MCF 10A (cell line): Measurements from ENCODE around the gene RCAN1. TPM values are rescaled to one million over a fixed set of nuclear protein-coding genes. Genes with fewer than 3 reads are reported as not detected.

Source experiments
- BruUV-seq: library from RNA; stranded (reverse); fragments of 400-500 nt; replicated peaks from 2 replicates; lab custom pipeline; 2021; lab: Mats Ljungman, UMichigan
- CTCF ChIA-PET: fragments of 300-600 bp; sonication (Branson Sonifier 250); formaldehyde crosslinking; extraction: SDS; loops from one replicate; lab custom pipeline; 2021; ENCODE audit warnings: antibody characterized with exemption, inconsistent platforms; lab: Yijun Ruan, JAX
- POLR2A ChIA-PET: fragments of 300-600, 350-650 bp; sonication (Branson Sonifier 250); formaldehyde crosslinking; extraction: SDS; loops from one replicate; lab custom pipeline; 2020; ENCODE audit warnings: antibody characterized with exemption, inconsistent platforms; lab: Yijun Ruan, JAX
- DNase-seq: peaks from one replicate; pipeline ENCODE4 v3.0.0-alpha.2; 2018; ENCODE audit not compliant: unreplicated experiment
- H3K27ac Mint-ChIP-seq: one replicate; pipeline ENCODE4 v1.8.0; 2022; ENCODE audit warnings: mild to moderate bottlenecking, low read depth, mixed read lengths; ENCODE audit not compliant: unreplicated experiment
- H3K27me3 Mint-ChIP-seq: one replicate; pipeline ENCODE4 v1.8.0; 2022; ENCODE audit warnings: mixed read lengths; ENCODE audit not compliant: insufficient read depth, unreplicated experiment
- H3K36me3 Mint-ChIP-seq: one replicate; pipeline ENCODE4 v1.8.0; 2022; ENCODE audit warnings: mild to moderate bottlenecking, moderate library complexity, mixed read lengths; ENCODE audit not compliant: insufficient read depth, unreplicated experiment
- H3K4me1 Mint-ChIP-seq: one replicate; pipeline ENCODE4 v1.8.0; 2022; ENCODE audit warnings: mixed read lengths; ENCODE audit not compliant: insufficient read depth, unreplicated experiment
- H3K4me3 Mint-ChIP-seq: one replicate; pipeline ENCODE4 v1.8.0; 2022; ENCODE audit warnings: mild to moderate bottlenecking, moderate library complexity, mixed read lengths; ENCODE audit not compliant: unreplicated experiment
- H3K9me3 Mint-ChIP-seq: one replicate; pipeline ENCODE4 v1.8.0; 2022; ENCODE audit warnings: mixed read lengths; ENCODE audit not compliant: unreplicated experiment
- intact Hi-C: fragments of 100-400 bp; cut with micrococcal nuclease; formaldehyde crosslinking; loops from 2 replicates; pipeline ENCODE4 v1.14.1; 2022
- total RNA-seq: library from RNA; stranded (reverse); gene quantifications from 2 replicates; pipeline ENCODE4 v1.2.3, GENCODE V29; 2022
- TF ChIP-seq, protein P1 (sequence below): fragments of 200-600 bp; IDR thresholded peaks from one replicate; pipeline ENCODE4 v1.8.0; 2022; ENCODE audit warnings: antibody characterized with exemption, mild to moderate bottlenecking; ENCODE audit not compliant: unreplicated experiment

Gene RCAN1
- total RNA-seq, 1 experiment from 2014 or later, result 11.9 TPM

DNA sequence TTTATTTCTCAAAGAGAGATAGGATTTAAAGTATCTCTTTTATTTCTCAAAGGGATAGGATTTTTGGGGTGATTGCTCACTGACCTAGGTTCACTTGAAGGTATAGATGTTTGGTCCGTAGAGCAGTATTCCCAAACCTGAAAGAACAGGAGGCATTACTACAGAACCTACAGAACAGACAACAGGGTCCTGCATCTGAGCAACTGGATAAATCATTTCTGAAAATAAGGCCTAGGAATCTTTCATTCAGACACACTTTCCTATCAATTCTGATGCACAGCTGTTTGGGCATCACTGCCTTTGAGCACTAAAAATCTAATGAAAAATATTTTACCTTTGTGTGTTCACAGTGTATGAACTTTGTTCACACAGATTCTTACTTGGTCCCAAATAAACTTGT lies 36.7 kb upstream of the RCAN1 start:
- no peak for DNase-seq
- ChIA-PET POLR2A (interaction anchor here (0.9 kb wide), 1 partner anchor 1282 kb away, joined by 4 read pairs; no protein-coding TSS in a partner anchor), CTCF (interaction anchor here (0.5 to 0.6 kb wide), 2 partner anchors 59 to 114 kb away, joined by 3 read pairs; no protein-coding TSS in a partner anchor)
- Mint-ChIP-seq H3K36me3 (no peaks in the 10 kb centered on the region), H3K4me1 (no peaks in the 10 kb centered on the region), H3K27ac (no peak overlapping the region), H3K9me3 (no peaks in the 10 kb centered on the region), H3K27me3 (peaks cover 87% of the 10 kb centered on the region), H3K4me3 (no peak overlapping the region)
- no TSS peak for BruUV-seq
- TF ChIP-seq, protein P1, sequence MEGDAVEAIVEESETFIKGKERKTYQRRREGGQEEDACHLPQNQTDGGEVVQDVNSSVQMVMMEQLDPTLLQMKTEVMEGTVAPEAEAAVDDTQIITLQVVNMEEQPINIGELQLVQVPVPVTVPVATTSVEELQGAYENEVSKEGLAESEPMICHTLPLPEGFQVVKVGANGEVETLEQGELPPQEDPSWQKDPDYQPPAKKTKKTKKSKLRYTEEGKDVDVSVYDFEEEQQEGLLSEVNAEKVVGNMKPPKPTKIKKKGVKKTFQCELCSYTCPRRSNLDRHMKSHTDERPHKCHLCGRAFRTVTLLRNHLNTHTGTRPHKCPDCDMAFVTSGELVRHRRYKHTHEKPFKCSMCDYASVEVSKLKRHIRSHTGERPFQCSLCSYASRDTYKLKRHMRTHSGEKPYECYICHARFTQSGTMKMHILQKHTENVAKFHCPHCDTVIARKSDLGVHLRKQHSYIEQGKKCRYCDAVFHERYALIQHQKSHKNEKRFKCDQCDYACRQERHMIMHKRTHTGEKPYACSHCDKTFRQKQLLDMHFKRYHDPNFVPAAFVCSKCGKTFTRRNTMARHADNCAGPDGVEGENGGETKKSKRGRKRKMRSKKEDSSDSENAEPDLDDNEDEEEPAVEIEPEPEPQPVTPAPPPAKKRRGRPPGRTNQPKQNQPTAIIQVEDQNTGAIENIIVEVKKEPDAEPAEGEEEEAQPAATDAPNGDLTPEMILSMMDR, result no peak
- intact Hi-C loops, result no loop called here

DNA sequence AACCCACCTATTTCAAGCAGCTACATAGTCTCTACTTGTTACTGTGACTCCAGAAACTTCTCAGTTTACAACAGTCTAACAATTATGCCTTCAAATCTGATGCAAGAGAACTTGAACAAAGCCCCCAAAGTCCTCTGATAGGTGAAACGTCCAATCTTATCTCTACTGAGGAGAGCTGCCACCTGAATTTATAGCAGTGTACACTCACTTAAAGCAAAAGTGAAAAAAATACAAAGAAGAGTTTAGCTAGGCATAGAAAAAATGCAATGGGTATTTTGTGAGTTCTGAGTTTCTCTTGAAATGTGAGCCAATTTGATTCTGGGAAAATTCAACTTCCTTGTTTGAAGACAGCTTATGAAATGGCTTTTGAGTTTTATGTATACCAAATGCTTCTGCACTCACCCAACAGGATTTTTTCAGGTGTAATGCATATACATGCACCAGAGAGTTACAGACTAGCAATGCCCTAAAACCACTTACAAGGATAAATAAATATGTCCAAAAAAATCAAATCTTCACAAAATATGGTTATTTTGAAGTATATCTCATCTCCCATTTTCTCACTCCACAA lies 36.0 kb upstream of the RCAN1 start:
- Mint-ChIP-seq H3K36me3 (no peaks in the 10 kb centered on the region), H3K4me3 (no peak overlapping the region), H3K27me3 (peaks cover 80% of the 10 kb centered on the region), H3K4me1 (no peaks in the 10 kb centered on the region), H3K9me3 (no peaks in the 10 kb centered on the region), H3K27ac (no peak overlapping the region)
- intact Hi-C loops, result no loop called here
- TF ChIP-seq, protein P1, result no peak
- ChIA-PET CTCF (interaction anchor here (0.5 to 0.6 kb wide), 3 partner anchors 58 to 1269 kb away, joined by 3 read pairs; no protein-coding TSS in a partner anchor), POLR2A (no interaction called here)
- no peak for DNase-seq
- no TSS peak for BruUV-seq

DNA sequence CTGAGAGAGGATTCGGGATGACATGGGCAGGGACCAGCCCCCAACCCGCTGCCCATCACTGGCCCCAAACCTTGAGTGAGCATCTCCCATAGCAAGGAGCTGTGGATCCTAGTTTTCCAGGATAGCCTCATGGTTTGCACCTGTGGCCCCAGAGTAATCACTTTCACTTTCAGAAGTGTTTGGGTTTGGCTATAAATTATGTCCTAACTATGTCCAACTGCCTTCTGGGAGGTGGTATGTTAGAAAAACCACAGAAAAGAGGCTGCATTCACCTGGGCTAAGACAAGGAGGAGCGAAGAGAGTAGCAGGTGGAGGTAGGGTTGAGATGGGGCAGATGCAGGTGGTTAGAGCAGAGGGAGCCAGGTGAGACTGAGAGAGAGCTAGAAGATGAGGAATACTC lies 34.5 kb upstream of the RCAN1 start:
- no peaks in the 10 kb centered on the region for H3K9me3 Mint-ChIP-seq
- no TSS peak for BruUV-seq
- intact Hi-C loops, result no loop called here
- H3K4me1 Mint-ChIP-seq, result no peaks in the 10 kb centered on the region
- no peak overlapping the region for H3K4me3 Mint-ChIP-seq
- H3K27ac Mint-ChIP-seq, result no peak overlapping the region
- peaks cover 72% of the 10 kb centered on the region for H3K27me3 Mint-ChIP-seq
- CTCF ChIA-PET, result interaction anchor here (0.8 to 1.4 kb wide), 2 partner anchors 17 to 282 kb away, joined by 3 to 4 read pairs; no protein-coding TSS in a partner anchor
- POLR2A ChIA-PET, result no interaction called here
- no peaks in the 10 kb centered on the region for H3K36me3 Mint-ChIP-seq
- TF ChIP-seq, protein P1, result no peak
- DNase-seq, result no peak

DNA sequence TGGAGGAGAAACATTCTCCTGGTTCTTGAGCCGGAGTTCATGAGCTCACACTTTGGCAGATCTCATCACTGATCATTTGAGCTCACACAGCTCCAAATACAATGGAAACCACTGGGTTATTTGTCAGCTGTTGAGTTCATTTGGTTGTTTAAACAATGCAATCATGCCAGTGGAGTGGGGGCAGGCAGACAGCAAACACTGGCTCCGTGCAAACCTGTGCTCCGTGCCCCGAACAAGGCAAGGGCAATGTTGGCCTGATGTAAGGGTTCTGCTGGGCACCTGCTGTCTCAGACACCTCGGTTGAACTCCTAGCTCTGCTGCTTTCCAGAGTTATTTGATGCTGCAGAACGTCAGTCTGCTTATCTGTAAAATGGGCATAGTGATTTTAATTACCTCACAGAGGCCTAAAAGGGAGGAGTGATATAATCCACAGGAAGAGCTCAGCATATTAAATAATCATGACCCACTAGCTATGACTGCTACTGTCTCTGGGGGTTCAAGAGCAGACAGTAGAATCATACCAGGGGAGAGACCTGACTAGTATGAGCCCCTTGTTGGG lies 33.9 kb upstream of the RCAN1 start:
- Mint-ChIP-seq H3K36me3 (no peaks in the 10 kb centered on the region), H3K27ac (no peak overlapping the region), H3K27me3 (peaks cover 66% of the 10 kb centered on the region), H3K9me3 (no peaks in the 10 kb centered on the region), H3K4me1 (no peaks in the 10 kb centered on the region), H3K4me3 (no peak overlapping the region)
- BruUV-seq, result no TSS peak
- no peak for DNase-seq
- CTCF ChIA-PET, result interaction anchor here (0.8 to 1.8 kb wide), 5 partner anchors 18 to 286 kb away, joined by 3 to 4 read pairs (median 3); no protein-coding TSS in a partner anchor
- POLR2A ChIA-PET, result no interaction called here
- TF ChIP-seq, protein P1, result no peak
- intact Hi-C loops, result no loop called here
